ENCODE measurements around the gene ROBO1.

ROBO1 gene

DNA sequence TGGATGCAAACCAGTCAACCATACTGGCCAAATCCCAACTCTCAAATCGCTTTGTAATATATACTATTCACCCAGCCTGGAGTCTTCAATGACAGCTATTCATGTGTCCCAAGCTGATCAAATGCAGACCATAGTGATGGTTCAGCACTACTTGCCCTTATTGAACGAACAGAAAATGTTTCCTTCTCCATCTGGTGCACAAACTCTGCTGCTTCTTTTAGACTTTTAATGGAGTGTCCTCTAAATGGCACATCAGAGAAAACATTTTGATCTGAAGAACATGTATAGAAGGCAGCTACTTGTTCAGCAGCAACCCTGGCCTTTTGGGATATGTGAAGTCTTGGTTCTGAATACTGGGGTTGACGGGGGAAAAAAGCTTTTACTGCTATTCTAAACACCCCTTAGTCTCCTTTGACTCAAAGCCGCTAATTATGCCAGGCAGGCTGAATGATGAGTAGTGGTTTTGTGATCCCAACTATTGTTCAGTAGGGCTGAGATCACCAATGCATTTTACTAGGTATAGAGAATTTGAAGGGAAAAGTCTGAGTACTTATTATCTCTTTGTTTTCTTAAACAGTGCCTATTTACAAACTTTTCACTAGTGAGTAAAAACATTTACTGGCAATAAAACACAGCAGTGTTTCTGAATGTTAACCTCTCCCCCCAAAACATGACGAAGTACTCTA, 781.2 kb downstream of the ROBO1 start:
- H3K9me3 ChIP-seq (ENCODE audit: control insufficient read depth, insufficient read depth, low read length), result no peaks in the 10 kb centered on the region
- no peak overlapping the region for H3K4me3 ChIP-seq (ENCODE audit: low read depth, low read length)
- H3K4me1 ChIP-seq (ENCODE audit: control insufficient read depth, insufficient read depth, low read length), result peaks cover 32% of the 10 kb centered on the region
- no peaks in the 10 kb centered on the region for H3K27me3 ChIP-seq (ENCODE audit: control insufficient read depth, insufficient read depth, low read length)
- H3K36me3 ChIP-seq (ENCODE audit: control insufficient read depth, insufficient read depth, low read length), result no peaks in the 10 kb centered on the region
- H3K27ac ChIP-seq (ENCODE audit: low read depth, low read length), result peak overlapping the region; percentile 68
- H3K9ac ChIP-seq (ENCODE audit: low read depth, low read length), result no peak overlapping the region

DNA sequence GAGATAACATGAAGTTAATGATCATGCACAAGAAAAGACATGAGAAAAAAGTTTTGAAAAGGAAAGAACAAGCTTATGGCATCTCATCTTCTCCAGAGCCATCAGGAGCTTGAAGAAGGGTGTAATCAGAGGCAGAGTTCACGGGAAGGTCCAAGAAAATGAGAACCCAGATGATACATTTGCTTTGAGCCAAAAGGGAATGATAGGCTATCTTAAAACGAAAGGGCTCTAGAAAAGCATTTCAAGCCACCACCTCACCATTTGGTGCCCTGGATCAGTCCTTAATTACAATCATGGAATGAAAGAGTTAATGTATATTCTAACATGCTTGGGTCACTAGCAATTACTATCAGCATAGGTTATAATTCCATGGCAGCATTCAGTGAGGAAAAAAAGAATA, 781.8 kb downstream of the ROBO1 start:
- H3K9ac ChIP-seq (ENCODE audit: low read depth, low read length), result no peak overlapping the region
- H3K4me1 ChIP-seq (ENCODE audit: control insufficient read depth, insufficient read depth, low read length), result peaks cover 38% of the 10 kb centered on the region
- no peaks in the 10 kb centered on the region for H3K36me3 ChIP-seq (ENCODE audit: control insufficient read depth, insufficient read depth, low read length)
- H3K27ac ChIP-seq (ENCODE audit: low read depth, low read length), result no peak overlapping the region
- H3K4me3 ChIP-seq (ENCODE audit: low read depth, low read length), result no peak overlapping the region
- no peaks in the 10 kb centered on the region for H3K27me3 ChIP-seq (ENCODE audit: control insufficient read depth, insufficient read depth, low read length)
- H3K9me3 ChIP-seq (ENCODE audit: control insufficient read depth, insufficient read depth, low read length), result no peaks in the 10 kb centered on the region

DNA sequence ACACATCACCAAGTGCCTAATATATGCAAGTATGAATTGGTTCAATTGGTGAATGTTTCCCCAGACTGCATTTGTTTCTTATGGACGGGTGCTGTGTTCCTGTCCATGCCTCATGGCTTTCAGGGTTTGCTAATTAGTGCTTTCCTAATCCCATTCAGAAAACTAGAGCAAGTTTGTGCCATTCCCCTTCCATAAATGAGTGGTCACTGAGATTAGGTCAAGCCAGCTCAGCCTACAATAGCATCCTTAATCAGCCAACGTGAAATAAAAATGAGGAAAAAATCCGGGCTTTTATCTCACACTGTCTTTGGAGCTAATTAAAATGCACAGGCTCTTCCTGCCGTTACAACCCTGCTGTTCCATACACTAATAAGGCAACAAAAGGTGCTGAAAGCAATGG, 788.8 kb downstream of the ROBO1 start:
- H3K27ac ChIP-seq (ENCODE audit: low read depth, low read length), result peak overlapping the region; percentile 48
- no peak overlapping the region for H3K4me3 ChIP-seq (ENCODE audit: low read depth, low read length)
- no peaks in the 10 kb centered on the region for H3K27me3 ChIP-seq (ENCODE audit: control insufficient read depth, insufficient read depth, low read length)
- peaks cover 66% of the 10 kb centered on the region for H3K4me1 ChIP-seq (ENCODE audit: control insufficient read depth, insufficient read depth, low read length)
- H3K36me3 ChIP-seq (ENCODE audit: control insufficient read depth, insufficient read depth, low read length), result no peaks in the 10 kb centered on the region
- H3K9me3 ChIP-seq (ENCODE audit: control insufficient read depth, insufficient read depth, low read length), result no peaks in the 10 kb centered on the region
- no peak overlapping the region for H3K9ac ChIP-seq (ENCODE audit: low read depth, low read length)

DNA sequence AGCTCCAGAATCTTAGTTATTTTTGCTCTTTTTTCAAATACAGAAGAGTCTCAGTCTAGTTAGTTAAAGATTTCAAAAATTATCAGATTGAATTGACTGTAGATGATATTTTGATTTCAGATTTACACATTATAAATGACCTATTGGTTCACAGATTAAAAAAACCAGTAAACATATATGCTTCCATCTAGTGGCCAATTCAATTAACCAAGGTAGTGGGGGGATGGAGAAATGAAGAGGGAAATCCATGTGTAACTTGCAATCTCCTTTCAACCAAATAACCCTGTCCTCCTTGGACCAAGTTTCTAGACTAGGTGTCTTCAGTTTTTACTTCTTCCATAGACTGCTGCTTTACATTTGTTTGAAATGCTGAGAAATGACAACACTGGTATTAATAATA, 789.8 kb downstream of the ROBO1 start:
- H3K9ac ChIP-seq (ENCODE audit: low read depth, low read length), result no peak overlapping the region
- H3K27ac ChIP-seq (ENCODE audit: low read depth, low read length), result peak overlapping the region; percentile 48
- H3K4me3 ChIP-seq (ENCODE audit: low read depth, low read length), result no peak overlapping the region
- no peaks in the 10 kb centered on the region for H3K36me3 ChIP-seq (ENCODE audit: control insufficient read depth, insufficient read depth, low read length)
- H3K9me3 ChIP-seq (ENCODE audit: control insufficient read depth, insufficient read depth, low read length), result no peaks in the 10 kb centered on the region
- H3K4me1 ChIP-seq (ENCODE audit: control insufficient read depth, insufficient read depth, low read length), result peaks cover 67% of the 10 kb centered on the region
- no peaks in the 10 kb centered on the region for H3K27me3 ChIP-seq (ENCODE audit: control insufficient read depth, insufficient read depth, low read length)

DNA sequence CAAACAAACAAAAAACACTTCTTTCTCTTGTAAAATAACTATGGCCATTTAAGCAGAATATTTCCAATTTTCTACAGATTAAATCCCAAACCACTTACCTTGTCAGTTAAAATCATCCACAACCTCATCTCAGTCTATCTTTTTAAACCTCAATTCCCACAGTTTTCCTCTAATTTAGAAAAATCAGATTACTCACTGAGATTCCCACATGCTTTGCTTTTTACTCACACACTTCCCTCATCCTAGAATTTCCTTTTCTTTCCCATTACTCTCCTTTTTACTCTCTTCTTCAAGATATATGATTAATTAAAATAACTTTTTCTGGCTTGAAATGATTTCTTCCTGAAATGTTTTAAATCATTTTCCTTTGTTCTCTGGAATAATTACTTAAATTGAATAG, 790.7 kb downstream of the ROBO1 start:
- Histone ChIP-seq H3K4me3 (ENCODE audit: low read depth, low read length) (no peak overlapping the region), H3K9ac (ENCODE audit: low read depth, low read length) (no peak overlapping the region), H3K4me1 (ENCODE audit: control insufficient read depth, insufficient read depth, low read length) (peaks cover 64% of the 10 kb centered on the region), H3K9me3 (ENCODE audit: control insufficient read depth, insufficient read depth, low read length) (no peaks in the 10 kb centered on the region), H3K27ac (ENCODE audit: low read depth, low read length) (no peak overlapping the region), H3K27me3 (ENCODE audit: control insufficient read depth, insufficient read depth, low read length) (no peaks in the 10 kb centered on the region), H3K36me3 (ENCODE audit: control insufficient read depth, insufficient read depth, low read length) (no peaks in the 10 kb centered on the region)

DNA sequence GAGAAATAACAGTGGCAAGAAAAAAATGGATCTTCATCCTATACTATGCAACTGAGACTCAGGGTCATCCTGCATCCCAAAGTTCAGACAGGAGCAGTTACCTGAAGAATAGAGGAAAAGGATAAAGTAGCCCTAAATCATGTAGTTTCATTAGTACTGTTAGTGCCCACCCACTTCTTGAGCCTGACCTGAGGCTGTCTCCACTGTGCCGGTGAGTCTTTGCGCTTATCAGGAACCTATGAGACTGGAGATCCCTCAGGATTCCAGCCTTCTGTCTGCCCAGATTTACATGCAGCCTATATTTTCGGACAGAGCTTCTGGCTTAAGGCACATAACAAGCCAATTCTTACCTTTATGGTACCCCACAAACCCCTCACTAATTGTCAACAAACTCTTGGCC, 791.6 kb downstream of the ROBO1 start:
- Histone ChIP-seq H3K4me1 (ENCODE audit: control insufficient read depth, insufficient read depth, low read length) (peaks cover 56% of the 10 kb centered on the region), H3K9ac (ENCODE audit: low read depth, low read length) (no peak overlapping the region), H3K27me3 (ENCODE audit: control insufficient read depth, insufficient read depth, low read length) (no peaks in the 10 kb centered on the region), H3K9me3 (ENCODE audit: control insufficient read depth, insufficient read depth, low read length) (no peaks in the 10 kb centered on the region), H3K27ac (ENCODE audit: low read depth, low read length) (no peak overlapping the region), H3K36me3 (ENCODE audit: control insufficient read depth, insufficient read depth, low read length) (no peaks in the 10 kb centered on the region), H3K4me3 (ENCODE audit: low read depth, low read length) (no peak overlapping the region)

DNA sequence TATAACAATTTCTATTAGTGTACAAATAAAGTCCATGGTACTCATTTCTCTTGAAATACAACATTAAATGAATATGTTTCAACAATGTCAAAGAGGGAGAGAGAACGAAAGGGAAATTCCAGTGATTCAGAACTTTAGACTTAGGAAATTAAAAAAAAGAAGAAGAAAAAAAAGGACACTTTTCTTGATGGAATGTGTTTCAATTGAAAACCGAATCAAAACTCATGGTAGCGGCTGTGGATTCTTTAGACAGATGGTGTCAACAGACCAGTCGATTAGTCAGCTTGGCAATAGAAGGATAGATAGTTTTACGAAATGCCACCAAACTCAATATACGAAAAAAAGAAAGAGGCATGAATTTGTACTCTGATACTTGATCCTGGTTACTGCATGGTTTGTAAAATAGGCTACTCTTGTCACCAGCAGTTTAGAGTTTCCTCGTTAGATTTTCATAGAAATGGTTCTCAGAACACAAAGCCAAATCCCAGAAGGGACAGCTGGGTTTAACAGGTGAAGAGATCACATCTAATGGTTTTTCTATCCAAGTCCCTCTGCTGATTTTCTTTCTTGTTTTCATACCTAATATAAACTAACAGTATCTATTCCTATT, 793.5 kb downstream of the ROBO1 start:
- Histone ChIP-seq H3K9ac (ENCODE audit: low read depth, low read length) (no peak overlapping the region), H3K36me3 (ENCODE audit: control insufficient read depth, insufficient read depth, low read length) (no peaks in the 10 kb centered on the region), H3K4me1 (ENCODE audit: control insufficient read depth, insufficient read depth, low read length) (peaks cover 38% of the 10 kb centered on the region), H3K27me3 (ENCODE audit: control insufficient read depth, insufficient read depth, low read length) (no peaks in the 10 kb centered on the region), H3K27ac (ENCODE audit: low read depth, low read length) (no peak overlapping the region), H3K4me3 (ENCODE audit: low read depth, low read length) (no peak overlapping the region), H3K9me3 (ENCODE audit: control insufficient read depth, insufficient read depth, low read length) (no peaks in the 10 kb centered on the region)

DNA sequence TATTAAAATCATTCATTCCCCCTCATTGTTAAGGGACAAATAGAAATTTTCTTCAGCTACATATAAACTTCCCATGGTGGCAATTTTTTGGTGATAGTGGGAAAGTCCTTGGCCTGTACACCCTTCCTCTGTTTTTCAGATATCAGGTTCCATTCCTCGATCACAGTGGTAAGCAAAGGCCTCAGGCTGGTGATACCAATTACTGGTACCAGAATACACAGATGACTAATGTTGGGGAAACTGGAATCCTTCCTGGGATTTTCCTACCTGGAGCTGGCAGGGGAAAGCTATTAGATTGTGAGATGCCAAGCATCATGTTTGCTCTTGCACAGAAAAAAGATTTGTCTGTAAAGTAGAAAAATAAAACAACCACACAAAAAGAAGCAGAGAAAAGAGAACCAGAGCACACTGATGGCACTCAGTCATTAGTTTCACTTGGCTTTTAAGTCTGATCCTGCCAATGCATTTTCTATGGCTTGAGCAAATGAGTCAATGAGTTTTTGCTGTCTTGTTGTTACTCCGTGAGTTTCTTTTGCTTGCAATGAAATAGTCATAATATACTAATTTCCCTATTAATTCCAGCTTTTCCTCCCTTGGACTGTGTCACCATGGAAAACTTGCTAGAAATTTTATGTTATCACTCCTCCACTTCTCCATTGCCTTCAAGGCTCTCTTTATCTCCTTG, 795.0 kb downstream of the ROBO1 start:
- no peak overlapping the region for H3K9ac ChIP-seq (ENCODE audit: low read depth, low read length)
- H3K36me3 ChIP-seq (ENCODE audit: control insufficient read depth, insufficient read depth, low read length), result no peaks in the 10 kb centered on the region
- H3K27me3 ChIP-seq (ENCODE audit: control insufficient read depth, insufficient read depth, low read length), result no peaks in the 10 kb centered on the region
- H3K9me3 ChIP-seq (ENCODE audit: control insufficient read depth, insufficient read depth, low read length), result no peaks in the 10 kb centered on the region
- H3K4me3 ChIP-seq (ENCODE audit: low read depth, low read length), result no peak overlapping the region
- no peak overlapping the region for H3K27ac ChIP-seq (ENCODE audit: low read depth, low read length)
- peaks cover 22% of the 10 kb centered on the region for H3K4me1 ChIP-seq (ENCODE audit: control insufficient read depth, insufficient read depth, low read length)

DNA sequence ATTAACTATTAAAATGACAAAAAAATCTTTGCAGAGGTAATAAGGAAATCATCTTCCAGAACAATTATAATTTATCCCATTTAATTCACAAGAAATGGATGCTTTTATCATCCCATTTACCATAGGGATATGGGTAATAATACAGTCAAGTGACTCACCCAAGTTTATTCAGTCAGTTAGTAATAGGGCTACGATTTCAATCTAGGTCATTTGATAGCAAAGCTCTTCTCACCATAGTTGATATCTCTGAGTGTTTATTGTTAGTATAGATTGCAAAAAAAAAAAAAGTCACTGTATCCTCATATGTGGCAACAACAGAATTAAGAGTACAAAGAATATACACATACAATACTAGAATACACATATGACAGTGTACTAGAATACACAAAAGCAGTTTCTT, 797.1 kb downstream of the ROBO1 start:
- H3K9me3 ChIP-seq (ENCODE audit: control insufficient read depth, insufficient read depth, low read length), result no peaks in the 10 kb centered on the region
- H3K9ac ChIP-seq (ENCODE audit: low read depth, low read length), result no peak overlapping the region
- peaks cover 16% of the 10 kb centered on the region for H3K4me1 ChIP-seq (ENCODE audit: control insufficient read depth, insufficient read depth, low read length)
- H3K27me3 ChIP-seq (ENCODE audit: control insufficient read depth, insufficient read depth, low read length), result no peaks in the 10 kb centered on the region
- no peak overlapping the region for H3K4me3 ChIP-seq (ENCODE audit: low read depth, low read length)
- H3K27ac ChIP-seq (ENCODE audit: low read depth, low read length), result no peak overlapping the region
- no peaks in the 10 kb centered on the region for H3K36me3 ChIP-seq (ENCODE audit: control insufficient read depth, insufficient read depth, low read length)

DNA sequence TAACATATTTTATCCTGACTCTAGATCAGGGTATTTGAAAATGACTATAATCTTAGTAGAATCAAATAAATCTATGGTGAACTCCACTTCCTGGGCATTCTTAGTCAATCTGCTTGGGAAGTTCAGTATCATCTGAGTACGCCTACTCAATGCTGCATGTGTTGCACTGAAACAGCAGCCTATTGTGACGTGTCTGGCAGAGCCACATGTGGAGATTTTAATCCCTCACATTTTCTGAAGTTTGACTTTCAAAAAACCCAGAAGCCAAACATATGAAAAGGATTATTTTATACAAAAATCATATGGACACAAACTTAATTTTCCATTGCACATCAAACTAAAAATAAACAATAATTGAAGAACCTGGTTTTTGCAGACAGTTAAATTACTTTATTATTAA, 798.3 kb downstream of the ROBO1 start:
- Histone ChIP-seq H3K27me3 (ENCODE audit: control insufficient read depth, insufficient read depth, low read length) (no peaks in the 10 kb centered on the region), H3K4me3 (ENCODE audit: low read depth, low read length) (no peak overlapping the region), H3K36me3 (ENCODE audit: control insufficient read depth, insufficient read depth, low read length) (no peaks in the 10 kb centered on the region), H3K9me3 (ENCODE audit: control insufficient read depth, insufficient read depth, low read length) (no peaks in the 10 kb centered on the region), H3K4me1 (ENCODE audit: control insufficient read depth, insufficient read depth, low read length) (peaks cover 7% of the 10 kb centered on the region), H3K27ac (ENCODE audit: low read depth, low read length) (no peak overlapping the region), H3K9ac (ENCODE audit: low read depth, low read length) (no peak overlapping the region)

DNA sequence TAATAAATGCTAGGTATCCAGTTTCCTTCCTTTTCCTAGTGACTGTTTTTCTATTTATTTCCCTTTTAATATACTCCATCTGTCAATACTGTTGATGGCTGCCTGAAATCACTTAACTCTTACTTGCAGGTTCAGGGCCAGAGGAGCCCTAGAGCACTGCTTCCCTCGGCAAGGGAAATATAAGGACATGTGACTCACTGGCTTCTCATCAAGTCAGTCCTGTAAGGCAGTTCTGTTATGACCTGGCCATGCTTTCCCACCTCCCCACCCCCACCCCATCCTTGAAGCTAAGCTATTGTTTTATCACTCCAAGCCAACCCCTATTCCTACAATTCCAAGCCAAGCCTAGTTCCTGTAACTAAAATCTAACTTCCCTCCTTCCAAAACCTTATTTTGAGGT, 800.7 kb downstream of the ROBO1 start:
- Histone ChIP-seq H3K36me3 (ENCODE audit: control insufficient read depth, insufficient read depth, low read length) (no peaks in the 10 kb centered on the region), H3K9ac (ENCODE audit: low read depth, low read length) (no peak overlapping the region), H3K27ac (ENCODE audit: low read depth, low read length) (no peak overlapping the region), H3K4me1 (ENCODE audit: control insufficient read depth, insufficient read depth, low read length) (0 out of 2 replicates have a peak, but pooled peaks cover 2% of the 10 kb centered on the region), H3K9me3 (ENCODE audit: control insufficient read depth, insufficient read depth, low read length) (no peaks in the 10 kb centered on the region), H3K4me3 (ENCODE audit: low read depth, low read length) (no peak overlapping the region), H3K27me3 (ENCODE audit: control insufficient read depth, insufficient read depth, low read length) (no peaks in the 10 kb centered on the region)
